K562 (cell line): ENCODE measurements around the gene SLC37A4. TPM values are rescaled to one million over a fixed set of nuclear protein-coding genes. Genes with fewer than 3 reads are reported as not detected.

Source experiments
- ATAC-seq: fragments of 200-7000 bp; cut with Tn5 transposase; 3 replicates; pipeline ENCODE4 v1.9.1; 2020; ENCODE audit warnings: moderate library complexity
- BruUV-seq: library from RNA; stranded (reverse); fragments of 400-500 nt; replicated peaks from 2 replicates; lab custom pipeline; 2021; lab: Mats Ljungman, UMichigan
- CTCF ChIA-PET: fragments of 300-600 bp; formaldehyde crosslinking; extraction: SDS; loops from one replicate; lab custom pipeline; 2021; ENCODE audit warnings: low intra/inter-chr PET ratio; lab: Yijun Ruan, JAX
- POLR2A ChIA-PET: fragments of 300-600, 350-650 bp; sonication (Branson Sonifier 250); formaldehyde crosslinking; extraction: SDS; loops from one replicate; lab custom pipeline; 2021; ENCODE audit warnings: antibody characterized with exemption, inconsistent platforms; lab: Yijun Ruan, JAX
- DNase-seq, 4 experiments: peaks; one replicate each; pipeline versions ENCODE4 v3.0.0 to v3.0.0-alpha.2; 2011 to 2018; ENCODE audit warnings: low spot score in 3 of 4, mixed read lengths in 3 of 4; ENCODE audit errors: extremely low read depth in 1 of 4
- FAIRE-seq: peaks from 2 replicates; lab custom pipeline; 2011; peaks lifted over from hg19 to GRCh38; lab: Jason Lieb, UNC
- H2AFZ ChIP-seq: 2 replicates; pipeline ENCODE4 v1.6.0; 2011; ENCODE audit warnings: low read depth, low read length, control low read depth, inconsistent platforms
- H3K27ac ChIP-seq: fragments of 200-600 bp; 3 replicates; pipeline ENCODE4 v1.8.0; 2011; ENCODE audit warnings: low read depth, mild to moderate bottlenecking, control low read depth, inconsistent platforms, low read length, moderate library complexity, mixed read lengths; ENCODE audit errors: extremely low read depth
- H3K27me3 ChIP-seq, 2 experiments: fragments of 300-600 bp in 1 of 2; 2 replicates in 1 of 2; 3 replicates in 1 of 2; pipeline versions ENCODE4 v1.6.0 to v1.8.0; 2011; ENCODE audit warnings: inconsistent platforms in 2 of 2, low read length in 2 of 2, mild to moderate bottlenecking in 1 of 2, mixed read lengths in 1 of 2, moderate library complexity in 1 of 2; ENCODE audit not compliant: control insufficient read depth in 2 of 2, insufficient read depth in 2 of 2
- H3K36me3 ChIP-seq: fragments of 300-600 bp; 3 replicates; pipeline ENCODE4 v1.8.0; 2011; ENCODE audit warnings: mild to moderate bottlenecking, low read length, inconsistent platforms; ENCODE audit not compliant: control insufficient read depth, insufficient read depth
- H3K4me1 ChIP-seq, 2 experiments: fragments of 200-600 bp in 1 of 2; replicated peaks in 1 of 2; 2 replicates in 1 of 2; 3 replicates in 1 of 2; pipeline versions ENCODE4 v1.5.1 to v1.8.0; 2011; ENCODE audit warnings: inconsistent platforms in 2 of 2, low read length in 2 of 2, mild to moderate bottlenecking in 1 of 2, mixed read lengths in 1 of 2, moderate library complexity in 1 of 2; ENCODE audit not compliant: control insufficient read depth in 2 of 2, insufficient read depth in 2 of 2
- H3K4me2 ChIP-seq: 2 replicates; pipeline ENCODE4 v1.6.1; 2011; ENCODE audit warnings: low read length, control low read depth, inconsistent platforms, mixed read lengths; ENCODE audit not compliant: insufficient read depth
- H3K4me3 ChIP-seq: fragments of 200-600 bp; sonication (generic), shearing (Covaris generic); 2 replicates; pipeline ENCODE4 v1.5.1; 2016; ENCODE audit warnings: control low read depth, inconsistent platforms
- H3K79me2 ChIP-seq: fragments of 200-600 bp; 3 replicates; pipeline ENCODE4 v1.8.0; 2011; ENCODE audit warnings: low read length, inconsistent platforms; ENCODE audit not compliant: control insufficient read depth, insufficient read depth
- H3K9ac ChIP-seq, 2 experiments: 2 replicates each; pipeline versions ENCODE4 v1.6.0 to v1.6.1; 2011; ENCODE audit warnings: low read depth in 2 of 2, low read length in 2 of 2, control low read depth in 1 of 2, inconsistent platforms in 1 of 2, mild to moderate bottlenecking in 1 of 2, mixed read lengths in 1 of 2; ENCODE audit not compliant: insufficient read depth in 1 of 2
- H3K9me1 ChIP-seq: one replicate; pipeline ENCODE4 v1.6.0; 2011; ENCODE audit warnings: inconsistent platforms, mild to moderate bottlenecking, low read length, moderate library complexity; ENCODE audit not compliant: control insufficient read depth, insufficient read depth
- H3K9me3 ChIP-seq: replicated peaks from 2 replicates; pipeline ENCODE4 v1.5.1; 2011; ENCODE audit warnings: low read depth, low read length, inconsistent platforms; ENCODE audit not compliant: control insufficient read depth, insufficient read depth
- H4K20me1 ChIP-seq: replicated peaks from 2 replicates; pipeline ENCODE4 v1.6.1; 2011; ENCODE audit warnings: low read length, inconsistent platforms, mixed read lengths; ENCODE audit not compliant: control insufficient read depth, insufficient read depth
- ATF7 ChIP-seq: fragments of 450-650 bp; IDR thresholded peaks from 2 replicates; pipeline ENCODE4 v1.7.1; 2014; ENCODE audit warnings: mild to moderate bottlenecking, moderate library complexity
- CSDE1 ChIP-seq, 2 experiments: fragments of 450-650 bp; IDR thresholded peaks; 2 replicates each; pipeline ENCODE4 v1.6.1; 2016; ENCODE audit warnings: mild to moderate bottlenecking in 1 of 2
- IRF2 ChIP-seq: sonication (generic); formaldehyde crosslinking; IDR thresholded peaks from 2 replicates; pipeline ENCODE4 v1.8.1; 2022; ENCODE audit warnings: mild to moderate bottlenecking, missing genetic modification reagents
- MTF1 ChIP-seq: fragments of 250-450 bp; sonication (Bioruptor Pico); IDR thresholded peaks from 2 replicates; pipeline ENCODE4 v1.9.0; 2021; ENCODE audit warnings: moderate library complexity, mild to moderate bottlenecking, inconsistent platforms, borderline replicate concordance
- NCOA1 ChIP-seq: fragments of 450-650 bp; IDR thresholded peaks from 2 replicates; pipeline ENCODE4 v1.6.1; 2016; ENCODE audit warnings: low read depth
- NFRKB ChIP-seq: fragments of 450-650 bp; IDR thresholded peaks from 2 replicates; pipeline ENCODE4 v1.6.1; 2016; ENCODE audit warnings: low read depth
- ZSCAN29 ChIP-seq: fragments of 450-650 bp; IDR thresholded peaks from 2 replicates; pipeline ENCODE4 v1.6.1; 2017
- WGBS: fragments of 100-300 bp; shearing (Covaris generic); methylation state at CpG from one replicate; pipeline ENCODE4 v1.1.6; 2016; ENCODE audit warnings: low coverage, mixed read lengths; ENCODE audit not compliant: insufficient coverage; ENCODE audit errors: missing lambda C conversion rate; 5-methylcytosine and 5-hydroxymethylcytosine counted together
- in situ Hi-C: fragments of 300-500 bp; cut with MboI; formaldehyde crosslinking; loops from 4 replicates; pipeline ENCODE4 v1.15.0; 2018; ENCODE audit warnings: inconsistent platforms, mixed read lengths
- intact Hi-C: fragments of 100-400 bp; cut with micrococcal nuclease; formaldehyde crosslinking; loops from 2 replicates; pipeline ENCODE4 v1.14.2; 2022
- polyA plus RNA-seq, 8 experiments: library from polyadenylated mRNA; depleted of rRNA in 4 of 8; stranded (reverse) in 5 of 8; unstranded in 3 of 8; fragments of >200 nt; fragmentation: Nextera tagmentation in 2 of 8; fragmentation: Illumina TruSeq in 1 of 8; extraction: Ambion mirVana in 2 of 8; extraction: Trizol in 1 of 8; gene quantifications; 2 replicates each; pipeline versions ENCODE4 v1.2.1 to v1.2.3, GENCODE V29; 2011 to 2014; ENCODE audit warnings: inconsistent platforms in 1 of 8, missing spikeins in 1 of 8
- total RNA-seq, 7 experiments: library from RNA; depleted of rRNA in 6 of 7; stranded (reverse); fragments of >200 nt in 6 of 7; fragmentation: Illumina TruSeq in 2 of 7; extraction: Trizol in 2 of 7; gene quantifications; 2 replicates each; pipeline versions ENCODE4 v1.2.1 to v1.2.3, GENCODE V29; 2011 to 2021; ENCODE audit warnings: low replicate concordance in 1 of 7
- TF ChIP-seq, protein P1 (sequence below): sonication (generic); formaldehyde crosslinking; IDR thresholded peaks from 2 replicates; pipeline ENCODE4 v1.8.0; 2023; ENCODE audit warnings: mild to moderate bottlenecking, missing genetic modification reagents
- TF ChIP-seq, protein P2 (sequence below), 2 experiments: fragments of 150-350 bp in 1 of 2; IDR thresholded peaks; 2 replicates each; pipeline ENCODE4 v1.6.1; 2012 to 2016; ENCODE audit warnings: low read depth in 2 of 2, low read length in 2 of 2, mild to moderate bottlenecking in 1 of 2, moderate library complexity in 1 of 2
- TF ChIP-seq, protein P3 (sequence below): fragments of 450-650 bp; formaldehyde crosslinking; IDR thresholded peaks from 2 replicates; pipeline ENCODE4 v1.4.0; 2020; ENCODE audit warnings: mild to moderate bottlenecking, moderate library complexity

Gene SLC37A4
- total and polyA plus RNA-seq, 9 of the 15 experiments (the other 6 are each of a cell fraction or from before 2014, with no cell fraction given) = 24.7 to 73.9 (median 40.7) TPM

DNA sequence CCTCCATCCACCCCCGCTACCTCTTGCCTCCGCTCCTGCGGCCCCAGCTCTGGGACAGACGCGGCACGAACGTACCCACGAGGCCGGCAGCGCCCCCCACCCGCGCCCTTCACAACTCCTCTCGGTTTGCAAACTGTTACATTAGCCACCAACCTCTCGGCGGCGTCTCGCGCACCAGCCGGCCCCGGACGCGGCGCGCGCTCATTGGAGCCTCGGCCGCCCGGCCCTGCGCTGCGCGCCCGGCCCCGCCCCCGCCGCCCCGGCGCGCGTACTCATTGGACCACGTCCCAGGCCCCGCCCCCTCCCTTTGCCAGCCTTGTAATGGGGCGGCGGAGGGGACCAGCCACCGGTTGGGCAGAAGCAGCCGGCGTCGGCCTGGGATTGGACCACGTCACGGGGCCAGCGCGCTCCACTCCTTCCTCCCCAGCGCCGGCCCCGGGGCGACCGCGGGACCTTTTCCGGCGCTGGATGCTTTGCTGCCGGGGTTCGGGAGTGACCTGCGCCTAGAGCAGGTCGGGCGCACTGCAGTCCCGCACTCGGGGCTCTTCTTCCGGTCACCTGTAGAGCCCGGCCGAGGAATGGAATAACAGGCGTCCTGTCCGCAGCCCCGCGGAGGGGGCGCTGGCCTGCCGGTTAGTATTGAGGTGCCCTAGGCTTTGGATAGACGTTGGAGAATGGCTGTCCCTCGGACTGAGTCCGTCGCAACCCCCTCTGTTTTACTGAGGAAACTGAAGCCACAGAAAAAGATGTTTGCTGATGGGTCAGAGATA, 26.5 kb upstream of the SLC37A4 start, which contains the start of gene HYOU1 (continued):
- TF ChIP-seq MTF1 (CRISPR knock-in tag) (no peak), ZSCAN29 (no peak), IRF2 (CRISPR knock-in tag) (no peak), ATF7 (peak; percentile 82)

DNA sequence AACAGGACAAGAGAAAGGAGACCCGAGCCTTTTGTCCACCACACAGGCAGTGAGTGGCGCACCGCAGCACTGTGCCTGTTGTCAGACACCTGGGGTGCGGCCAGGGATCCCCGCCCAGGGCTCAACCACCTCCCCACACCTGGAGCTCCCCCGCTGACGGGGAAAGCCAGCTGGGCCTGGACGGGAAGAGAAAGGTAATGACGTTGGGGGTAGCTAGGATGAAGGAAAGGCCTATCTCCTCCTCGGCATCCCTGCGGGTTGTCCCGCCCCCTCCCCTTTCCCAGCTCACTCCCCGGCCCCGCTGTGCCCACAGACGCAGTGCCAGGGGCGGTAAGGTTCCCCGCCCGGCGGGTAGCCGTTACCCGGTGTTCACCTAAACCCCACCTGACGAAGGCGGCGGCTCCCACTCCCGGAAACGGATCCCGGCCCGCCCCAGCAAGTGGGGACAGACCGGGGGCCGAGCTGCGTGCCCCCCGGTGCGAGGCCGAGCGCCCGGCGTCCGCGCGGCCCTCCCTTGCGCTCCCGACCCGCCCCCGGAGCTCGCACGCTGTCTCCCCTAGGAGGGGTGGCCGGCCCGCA, 25.8 kb upstream of the SLC37A4 start:
- peak overlapping the region; percentile 95 for H3K27ac ChIP-seq
- H2AFZ ChIP-seq = peak overlapping the region; percentile 82
- no TSS peak for BruUV-seq
- WGBS = under 1% methylated on average over 39 of the region's 48 CpGs
- H3K9ac ChIP-seq = peak overlapping the region; percentile 94 to 97
- H3K4me3 ChIP-seq = peak overlapping the region; percentile 98
- H3K27me3 ChIP-seq = no peaks in the 10 kb centered on the region
- intact Hi-C loops (loop anchor here (2.0 kb wide), 2 partner anchors 38 kb away; partner anchors contain the start of genes RPS25 and TRAPPC4), in situ Hi-C loops (no loop called here)
- no peaks in the 10 kb centered on the region for H4K20me1 ChIP-seq
- H3K9me3 ChIP-seq = no peaks in the 10 kb centered on the region
- peaks cover 51% of the 10 kb centered on the region for H3K36me3 ChIP-seq
- H3K4me1 ChIP-seq = peaks cover 18 to 21% of the 10 kb centered on the region in 2 experiments; a peak in 3 of 5 replicates
- FAIRE-seq (no peak), ATAC-seq (peak; percentile 24), DNase-seq (peak in 3 of 4 experiments; percentile 34 to 61 (median 38))
- peaks cover 48% of the 10 kb centered on the region for H3K79me2 ChIP-seq
- H3K4me2 ChIP-seq = peak overlapping the region; percentile 91
- POLR2A ChIA-PET = interaction anchor here (0.6 to 8.8 kb wide), 21 partner anchors 10 to 267 kb away, joined by 3 to 132 read pairs (median 4); partner anchors contain the start of genes HMBS and VPS11
- CTCF ChIA-PET = no interaction called here
- no peaks in the 10 kb centered on the region for H3K9me1 ChIP-seq
- peak; percentile 26; the same call in 1 of the 2 replicates for TF ChIP-seq NFRKB
- TF ChIP-seq NCOA1 = no peak
- peak in 1 of 2 experiments; percentile 29; a peak in 1 of 4 replicates for TF ChIP-seq CSDE1 (IDR thresholded peaks at IDR 0.05)
- TF ChIP-seq, protein P1, sequence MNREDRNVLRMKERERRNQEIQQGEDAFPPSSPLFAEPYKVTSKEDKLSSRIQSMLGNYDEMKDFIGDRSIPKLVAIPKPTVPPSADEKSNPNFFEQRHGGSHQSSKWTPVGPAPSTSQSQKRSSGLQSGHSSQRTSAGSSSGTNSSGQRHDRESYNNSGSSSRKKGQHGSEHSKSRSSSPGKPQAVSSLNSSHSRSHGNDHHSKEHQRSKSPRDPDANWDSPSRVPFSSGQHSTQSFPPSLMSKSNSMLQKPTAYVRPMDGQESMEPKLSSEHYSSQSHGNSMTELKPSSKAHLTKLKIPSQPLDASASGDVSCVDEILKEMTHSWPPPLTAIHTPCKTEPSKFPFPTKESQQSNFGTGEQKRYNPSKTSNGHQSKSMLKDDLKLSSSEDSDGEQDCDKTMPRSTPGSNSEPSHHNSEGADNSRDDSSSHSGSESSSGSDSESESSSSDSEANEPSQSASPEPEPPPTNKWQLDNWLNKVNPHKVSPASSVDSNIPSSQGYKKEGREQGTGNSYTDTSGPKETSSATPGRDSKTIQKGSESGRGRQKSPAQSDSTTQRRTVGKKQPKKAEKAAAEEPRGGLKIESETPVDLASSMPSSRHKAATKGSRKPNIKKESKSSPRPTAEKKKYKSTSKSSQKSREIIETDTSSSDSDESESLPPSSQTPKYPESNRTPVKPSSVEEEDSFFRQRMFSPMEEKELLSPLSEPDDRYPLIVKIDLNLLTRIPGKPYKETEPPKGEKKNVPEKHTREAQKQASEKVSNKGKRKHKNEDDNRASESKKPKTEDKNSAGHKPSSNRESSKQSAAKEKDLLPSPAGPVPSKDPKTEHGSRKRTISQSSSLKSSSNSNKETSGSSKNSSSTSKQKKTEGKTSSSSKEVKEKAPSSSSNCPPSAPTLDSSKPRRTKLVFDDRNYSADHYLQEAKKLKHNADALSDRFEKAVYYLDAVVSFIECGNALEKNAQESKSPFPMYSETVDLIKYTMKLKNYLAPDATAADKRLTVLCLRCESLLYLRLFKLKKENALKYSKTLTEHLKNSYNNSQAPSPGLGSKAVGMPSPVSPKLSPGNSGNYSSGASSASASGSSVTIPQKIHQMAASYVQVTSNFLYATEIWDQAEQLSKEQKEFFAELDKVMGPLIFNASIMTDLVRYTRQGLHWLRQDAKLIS = no peak
- TF ChIP-seq, protein P2, sequence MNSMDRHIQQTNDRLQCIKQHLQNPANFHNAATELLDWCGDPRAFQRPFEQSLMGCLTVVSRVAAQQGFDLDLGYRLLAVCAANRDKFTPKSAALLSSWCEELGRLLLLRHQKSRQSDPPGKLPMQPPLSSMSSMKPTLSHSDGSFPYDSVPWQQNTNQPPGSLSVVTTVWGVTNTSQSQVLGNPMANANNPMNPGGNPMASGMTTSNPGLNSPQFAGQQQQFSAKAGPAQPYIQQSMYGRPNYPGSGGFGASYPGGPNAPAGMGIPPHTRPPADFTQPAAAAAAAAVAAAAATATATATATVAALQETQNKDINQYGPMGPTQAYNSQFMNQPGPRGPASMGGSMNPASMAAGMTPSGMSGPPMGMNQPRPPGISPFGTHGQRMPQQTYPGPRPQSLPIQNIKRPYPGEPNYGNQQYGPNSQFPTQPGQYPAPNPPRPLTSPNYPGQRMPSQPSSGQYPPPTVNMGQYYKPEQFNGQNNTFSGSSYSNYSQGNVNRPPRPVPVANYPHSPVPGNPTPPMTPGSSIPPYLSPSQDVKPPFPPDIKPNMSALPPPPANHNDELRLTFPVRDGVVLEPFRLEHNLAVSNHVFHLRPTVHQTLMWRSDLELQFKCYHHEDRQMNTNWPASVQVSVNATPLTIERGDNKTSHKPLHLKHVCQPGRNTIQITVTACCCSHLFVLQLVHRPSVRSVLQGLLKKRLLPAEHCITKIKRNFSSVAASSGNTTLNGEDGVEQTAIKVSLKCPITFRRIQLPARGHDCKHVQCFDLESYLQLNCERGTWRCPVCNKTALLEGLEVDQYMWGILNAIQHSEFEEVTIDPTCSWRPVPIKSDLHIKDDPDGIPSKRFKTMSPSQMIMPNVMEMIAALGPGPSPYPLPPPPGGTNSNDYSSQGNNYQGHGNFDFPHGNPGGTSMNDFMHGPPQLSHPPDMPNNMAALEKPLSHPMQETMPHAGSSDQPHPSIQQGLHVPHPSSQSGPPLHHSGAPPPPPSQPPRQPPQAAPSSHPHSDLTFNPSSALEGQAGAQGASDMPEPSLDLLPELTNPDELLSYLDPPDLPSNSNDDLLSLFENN (IDR thresholded peaks at IDR 0.05; ENCODE audit: low read depth in 2 of 2, low read length in 2 of 2) = no peak
- TF ChIP-seq, protein P3, sequence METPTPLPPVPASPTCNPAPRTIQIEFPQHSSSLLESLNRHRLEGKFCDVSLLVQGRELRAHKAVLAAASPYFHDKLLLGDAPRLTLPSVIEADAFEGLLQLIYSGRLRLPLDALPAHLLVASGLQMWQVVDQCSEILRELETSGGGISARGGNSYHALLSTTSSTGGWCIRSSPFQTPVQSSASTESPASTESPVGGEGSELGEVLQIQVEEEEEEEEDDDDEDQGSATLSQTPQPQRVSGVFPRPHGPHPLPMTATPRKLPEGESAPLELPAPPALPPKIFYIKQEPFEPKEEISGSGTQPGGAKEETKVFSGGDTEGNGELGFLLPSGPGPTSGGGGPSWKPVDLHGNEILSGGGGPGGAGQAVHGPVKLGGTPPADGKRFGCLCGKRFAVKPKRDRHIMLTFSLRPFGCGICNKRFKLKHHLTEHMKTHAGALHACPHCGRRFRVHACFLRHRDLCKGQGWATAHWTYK (CRISPR knock-in tag) = peak; percentile 84
